Adrenal gland (tissue), 5 donors: ENCODE results near the gene CISD1.
"Not testable (repeated sequence)": the region's sequence is repeated elsewhere in the genome, so short reads cannot be mapped to it uniquely, and the experiment has no call there.

Experiments
- POLR2A ChIP-seq, 2 donors: fragments of 450-650 bp; IDR thresholded peaks; one replicate each; pipeline ENCODE4 v1.6.1; 2017; ENCODE audit warnings: antibody characterized with exemption in 2 of 2, mild to moderate bottlenecking in 2 of 2, moderate library complexity in 1 of 2
- TF ChIP-seq, protein P1 (sequence below), 6 experiments: fragments of 450-650 bp in 4 of 6; fragments of 200-600 bp in 2 of 6; sonication (generic) in 1 of 6; IDR thresholded peaks; 1 replicate in 5 of 6; 2 replicates in 1 of 6; pipeline versions ENCODE4 v1.5.1 to v1.8.0; 2016 to 2021; ENCODE audit warnings: antibody characterized with exemption in 6 of 6, mild to moderate bottlenecking in 2 of 6, moderate library complexity in 1 of 6
- donor health status: DM: no; HTN: no; CAD: no.

DNA sequence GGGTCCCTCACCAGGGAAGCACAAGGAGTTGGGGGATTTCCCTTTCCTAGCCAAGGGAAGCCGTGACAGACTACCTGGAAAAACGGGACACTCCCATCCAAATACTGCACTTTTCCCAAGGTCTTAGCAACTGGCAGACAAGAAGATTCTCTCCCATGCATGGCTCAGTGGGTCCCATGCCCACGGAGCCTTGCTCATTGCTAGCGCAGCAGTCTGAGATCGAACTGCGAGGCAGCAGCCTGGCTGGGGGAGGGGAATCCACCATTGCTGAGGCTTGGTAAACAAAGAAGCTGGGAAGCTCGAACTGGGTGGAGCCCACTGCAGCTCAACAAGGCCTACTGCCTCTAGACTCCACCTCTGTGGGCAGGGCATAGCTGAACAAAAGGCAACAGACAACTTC lies 39.1 kb upstream of the CISD1 start:
- TF ChIP-seq, protein P1, sequence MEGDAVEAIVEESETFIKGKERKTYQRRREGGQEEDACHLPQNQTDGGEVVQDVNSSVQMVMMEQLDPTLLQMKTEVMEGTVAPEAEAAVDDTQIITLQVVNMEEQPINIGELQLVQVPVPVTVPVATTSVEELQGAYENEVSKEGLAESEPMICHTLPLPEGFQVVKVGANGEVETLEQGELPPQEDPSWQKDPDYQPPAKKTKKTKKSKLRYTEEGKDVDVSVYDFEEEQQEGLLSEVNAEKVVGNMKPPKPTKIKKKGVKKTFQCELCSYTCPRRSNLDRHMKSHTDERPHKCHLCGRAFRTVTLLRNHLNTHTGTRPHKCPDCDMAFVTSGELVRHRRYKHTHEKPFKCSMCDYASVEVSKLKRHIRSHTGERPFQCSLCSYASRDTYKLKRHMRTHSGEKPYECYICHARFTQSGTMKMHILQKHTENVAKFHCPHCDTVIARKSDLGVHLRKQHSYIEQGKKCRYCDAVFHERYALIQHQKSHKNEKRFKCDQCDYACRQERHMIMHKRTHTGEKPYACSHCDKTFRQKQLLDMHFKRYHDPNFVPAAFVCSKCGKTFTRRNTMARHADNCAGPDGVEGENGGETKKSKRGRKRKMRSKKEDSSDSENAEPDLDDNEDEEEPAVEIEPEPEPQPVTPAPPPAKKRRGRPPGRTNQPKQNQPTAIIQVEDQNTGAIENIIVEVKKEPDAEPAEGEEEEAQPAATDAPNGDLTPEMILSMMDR (IDR thresholded peaks at IDR 0.05) = not testable (repeated sequence)
- not testable (repeated sequence) for TF ChIP-seq POLR2A (IDR thresholded peaks at IDR 0.05)
